Lower lobe of right lung (tissue), 2 donors: ENCODE results near the gene ATG16L1. TPM values are rescaled to one million over a fixed set of nuclear protein-coding genes. Genes with fewer than 3 reads are reported as not detected.

ENCODE experiments used
- ATAC-seq, 2 donors: fragments of 200-7000 bp; cut with Tn5 transposase; one replicate each; pipeline ENCODE4 v1.9.1; 2020 to 2022; ENCODE audit warnings: mild to moderate bottlenecking in 2 of 2, moderate library complexity in 2 of 2
- DNase-seq: peaks from one replicate; pipeline ENCODE4 v3.0.0-alpha.2; 2020
- H3K27ac ChIP-seq: fragments of 200-600 bp; one replicate; pipeline ENCODE4 v1.8.0; 2022
- H3K27me3 ChIP-seq: fragments of 200-600 bp; one replicate; pipeline ENCODE4 v1.8.0; 2022; ENCODE audit warnings: low read depth
- H3K36me3 ChIP-seq: fragments of 200-600 bp; one replicate; pipeline ENCODE4 v1.8.0; 2022; ENCODE audit warnings: mild to moderate bottlenecking
- H3K4me1 ChIP-seq: fragments of 200-600 bp; one replicate; pipeline ENCODE4 v1.8.0; 2022
- H3K4me3 ChIP-seq: fragments of 200-600 bp; one replicate; pipeline ENCODE4 v1.8.0; 2022; ENCODE audit warnings: mild to moderate bottlenecking
- H3K9me3 ChIP-seq: fragments of 200-600 bp; one replicate; pipeline ENCODE4 v1.8.0; 2022
- intact Hi-C: fragments of 100-400 bp; cut with DNase I; formaldehyde crosslinking; loops from one replicate; pipeline ENCODE4 v1.11.0; 2022
- total RNA-seq: library from RNA; stranded (reverse); fragmentation: NEBNext Ultra II Directional; extraction: Animal tissue kit (Norgen Biotek cat#: 25700); gene quantifications from one replicate; pipeline ENCODE4 v1.2.1, GENCODE V29; 2021
- TF ChIP-seq, protein P1 (sequence below): fragments of 200-600 bp; IDR thresholded peaks from one replicate; pipeline ENCODE4 v1.8.0; 2022; ENCODE audit warnings: antibody characterized with exemption, mild to moderate bottlenecking
- donor health status: DM: no; HTN: yes; CAD: no; lungs with severe emphysema.

The ATG16L1 gene
- total RNA-seq, 1 donor from 2014 or later: 21.4 TPM

DNA sequence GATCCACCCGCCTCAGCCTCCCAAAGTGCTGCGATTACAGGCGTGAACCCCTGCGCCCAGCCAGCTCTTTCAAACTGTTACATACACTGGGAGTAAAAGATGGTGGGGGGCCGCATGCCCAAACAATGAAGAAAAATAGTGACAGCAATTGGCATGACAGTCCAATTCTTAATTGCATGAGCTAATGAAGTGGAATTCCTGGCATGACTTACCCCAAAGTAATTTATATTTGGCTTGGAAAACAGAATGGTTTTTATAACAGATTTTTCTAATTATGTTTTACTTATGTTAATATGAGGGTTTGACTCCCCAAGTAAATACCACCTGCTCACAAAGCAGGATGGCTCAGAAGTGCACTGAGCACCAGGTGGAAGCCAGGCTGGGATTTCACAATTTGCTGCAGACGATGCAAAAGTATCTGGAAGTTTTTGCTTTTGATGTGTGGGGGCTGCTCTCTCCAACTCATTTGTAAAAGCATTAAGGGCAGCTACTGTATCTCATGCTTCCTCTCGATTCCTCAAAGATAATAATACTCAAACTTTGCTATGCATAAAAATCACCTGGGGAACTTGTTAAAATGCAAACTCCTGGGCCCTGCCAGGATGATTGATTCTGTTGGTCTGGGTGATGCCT lies 24.0 kb upstream of the ATG16L1 start:
- Histone ChIP-seq H3K36me3 (no peaks in the 10 kb centered on the region), H3K9me3 (no peaks in the 10 kb centered on the region), H3K4me3 (no peak overlapping the region), H3K27me3 (no peaks in the 10 kb centered on the region), H3K27ac (no peak overlapping the region), H3K4me1 (no peaks in the 10 kb centered on the region)
- TF ChIP-seq, protein P1, sequence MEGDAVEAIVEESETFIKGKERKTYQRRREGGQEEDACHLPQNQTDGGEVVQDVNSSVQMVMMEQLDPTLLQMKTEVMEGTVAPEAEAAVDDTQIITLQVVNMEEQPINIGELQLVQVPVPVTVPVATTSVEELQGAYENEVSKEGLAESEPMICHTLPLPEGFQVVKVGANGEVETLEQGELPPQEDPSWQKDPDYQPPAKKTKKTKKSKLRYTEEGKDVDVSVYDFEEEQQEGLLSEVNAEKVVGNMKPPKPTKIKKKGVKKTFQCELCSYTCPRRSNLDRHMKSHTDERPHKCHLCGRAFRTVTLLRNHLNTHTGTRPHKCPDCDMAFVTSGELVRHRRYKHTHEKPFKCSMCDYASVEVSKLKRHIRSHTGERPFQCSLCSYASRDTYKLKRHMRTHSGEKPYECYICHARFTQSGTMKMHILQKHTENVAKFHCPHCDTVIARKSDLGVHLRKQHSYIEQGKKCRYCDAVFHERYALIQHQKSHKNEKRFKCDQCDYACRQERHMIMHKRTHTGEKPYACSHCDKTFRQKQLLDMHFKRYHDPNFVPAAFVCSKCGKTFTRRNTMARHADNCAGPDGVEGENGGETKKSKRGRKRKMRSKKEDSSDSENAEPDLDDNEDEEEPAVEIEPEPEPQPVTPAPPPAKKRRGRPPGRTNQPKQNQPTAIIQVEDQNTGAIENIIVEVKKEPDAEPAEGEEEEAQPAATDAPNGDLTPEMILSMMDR: no peak
- intact Hi-C loops: no loop called here
- no peak for ATAC-seq
- no peak for DNase-seq

DNA sequence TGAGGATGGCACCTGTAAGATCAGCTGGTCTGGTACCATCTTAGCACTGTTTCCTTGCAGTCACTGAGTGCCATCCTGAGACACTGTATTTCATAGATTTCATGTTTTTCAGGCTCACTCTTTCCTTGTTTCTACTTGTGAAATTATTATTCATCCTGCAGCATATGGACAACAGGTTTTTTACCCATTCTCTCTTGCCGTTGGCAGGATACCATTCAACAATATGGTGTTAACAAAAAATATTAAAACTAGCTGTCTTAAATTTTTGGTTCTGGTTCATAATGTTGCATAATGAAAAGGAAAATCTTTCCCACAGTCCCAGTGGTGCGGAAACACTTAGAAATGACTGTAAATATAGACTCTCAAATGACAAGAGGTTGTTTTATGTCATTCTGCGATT lies 23.1 kb upstream of the ATG16L1 start:
- TF ChIP-seq, protein P1: no peak

DNA sequence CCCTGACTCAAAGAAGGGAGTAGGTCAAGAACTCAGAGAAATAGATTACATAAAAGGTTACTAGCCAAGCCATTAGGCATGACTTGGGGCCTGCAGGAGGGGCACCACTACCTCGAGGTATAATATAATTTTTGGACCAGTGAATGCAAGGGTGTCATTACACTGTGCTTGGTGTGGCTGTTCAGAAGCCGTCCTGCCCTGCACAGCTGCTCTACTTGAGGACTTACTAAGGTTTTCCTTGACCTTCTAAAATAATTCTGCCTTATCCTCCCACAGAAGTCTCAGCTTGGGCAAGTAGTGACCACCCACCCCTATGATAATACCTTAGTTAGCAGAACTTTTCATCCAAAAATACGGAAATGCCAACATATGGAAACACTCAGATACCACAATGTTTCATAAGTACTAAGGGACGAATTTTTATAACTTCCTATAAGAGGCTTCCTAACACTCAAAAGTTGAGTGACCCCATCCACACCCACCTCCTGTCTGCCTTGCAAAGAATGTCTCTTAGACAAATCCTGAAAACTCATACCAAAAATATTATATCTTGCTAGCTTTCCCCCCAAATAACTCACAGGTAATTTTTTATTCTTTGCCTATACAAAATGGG lies 17.7 kb upstream of the ATG16L1 start:
- no peak overlapping the region for H3K4me3 ChIP-seq
- ATAC-seq (no peak), DNase-seq (no peak)
- intact Hi-C loops: no loop called here
- no peaks in the 10 kb centered on the region for H3K36me3 ChIP-seq
- TF ChIP-seq, protein P1: no peak
- H3K27ac ChIP-seq: no peak overlapping the region
- no peaks in the 10 kb centered on the region for H3K9me3 ChIP-seq
- no peaks in the 10 kb centered on the region for H3K4me1 ChIP-seq
- H3K27me3 ChIP-seq: no peaks in the 10 kb centered on the region

More for the DNA sequence above, 23.1 kb upstream of the ATG16L1 start:
- no peak overlapping the region for H3K27ac ChIP-seq
- no peak overlapping the region for H3K4me3 ChIP-seq
- H3K9me3 ChIP-seq: no peaks in the 10 kb centered on the region
- no peaks in the 10 kb centered on the region for H3K36me3 ChIP-seq
- no peaks in the 10 kb centered on the region for H3K4me1 ChIP-seq
- DNase-seq: no peak
- intact Hi-C loops: no loop called here
- no peak for ATAC-seq
- no peaks in the 10 kb centered on the region for H3K27me3 ChIP-seq

DNA sequence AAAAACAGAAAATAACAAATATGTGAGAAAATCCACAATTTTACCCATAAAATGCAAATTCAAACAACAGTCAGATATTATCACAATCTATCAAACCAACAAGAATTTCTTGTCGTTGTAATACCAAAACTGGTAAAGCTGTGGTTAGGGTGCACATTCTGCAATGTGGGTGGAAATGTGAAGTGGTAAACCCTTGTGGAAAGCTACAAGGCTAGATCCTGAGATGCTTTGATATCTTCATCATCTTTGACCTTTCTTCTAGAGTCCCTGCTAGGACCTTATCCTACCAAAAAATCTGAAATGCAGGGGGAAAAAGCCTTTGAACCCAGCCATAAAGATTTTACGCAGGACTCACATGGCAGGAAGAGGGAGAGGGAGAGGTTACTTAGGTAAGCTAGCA lies 17.2 kb upstream of the ATG16L1 start:
- intact Hi-C loops: no loop called here
- H3K27ac ChIP-seq: no peak overlapping the region
- H3K4me1 ChIP-seq: no peaks in the 10 kb centered on the region
- no peak overlapping the region for H3K4me3 ChIP-seq
- no peaks in the 10 kb centered on the region for H3K36me3 ChIP-seq
- ATAC-seq: no peak
- no peak for DNase-seq
- no peaks in the 10 kb centered on the region for H3K27me3 ChIP-seq
- TF ChIP-seq, protein P1: no peak
- H3K9me3 ChIP-seq: no peaks in the 10 kb centered on the region

DNA sequence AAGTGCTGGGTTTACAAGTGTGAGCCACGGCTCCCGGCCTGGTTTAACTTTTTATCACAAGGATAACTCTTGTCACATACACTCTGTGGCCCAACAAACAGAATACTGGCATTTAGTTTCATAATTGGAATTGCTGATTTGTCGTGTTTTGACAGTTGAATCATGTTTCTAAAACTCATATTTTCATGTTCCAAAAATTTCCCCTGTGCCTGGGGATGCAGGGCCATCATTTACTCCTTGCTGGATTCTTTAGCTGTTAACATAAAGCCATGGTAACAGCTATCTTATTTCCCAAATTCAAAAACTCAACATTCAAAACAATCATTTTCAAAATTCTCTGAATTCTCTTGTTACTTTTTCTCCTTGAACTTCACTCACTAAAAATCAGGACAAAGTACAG lies 16.5 kb upstream of the ATG16L1 start:
- no peaks in the 10 kb centered on the region for H3K4me1 ChIP-seq
- DNase-seq (no peak), ATAC-seq (no peak)
- no peaks in the 10 kb centered on the region for H3K27me3 ChIP-seq
- TF ChIP-seq, protein P1: no peak
- no peaks in the 10 kb centered on the region for H3K9me3 ChIP-seq
- intact Hi-C loops: no loop called here
- no peak overlapping the region for H3K27ac ChIP-seq
- H3K4me3 ChIP-seq: no peak overlapping the region
- H3K36me3 ChIP-seq: no peaks in the 10 kb centered on the region
